Measurements from ENCODE around the gene SPRR3. TPM values are rescaled to one million over a fixed set of nuclear protein-coding genes. Genes with fewer than 3 reads are reported as not detected.

Gene SPRR3
- total RNA-seq, 1 experiment from 2014 or later: 0.57 TPM

DNA sequence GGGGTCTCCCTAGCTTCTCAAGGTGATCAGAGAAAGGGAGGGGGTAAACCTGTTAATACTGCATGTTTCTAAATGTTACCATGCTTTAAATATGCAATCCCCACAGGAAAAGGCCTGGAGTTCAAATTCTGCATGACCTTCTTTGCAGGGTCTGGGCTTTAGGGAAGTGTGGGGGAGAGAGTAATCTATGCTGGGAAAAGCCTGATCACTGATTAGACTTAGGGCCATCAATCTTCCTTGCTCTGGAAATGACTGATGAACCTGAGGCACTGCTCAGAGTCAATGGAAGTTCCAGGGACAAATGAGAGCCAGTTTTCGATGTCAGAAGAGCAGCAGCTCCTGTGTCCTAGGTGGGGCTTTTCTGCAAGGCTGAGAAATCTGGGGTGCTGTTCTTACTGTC, 20.9 kb upstream of the SPRR3 start:
- Histone ChIP-seq H2AFZ (no peak overlapping the region), H3K4me2 (no peak overlapping the region), H3K4me1 (replicated peaks; ENCODE audit: insufficient read depth) (peaks cover 32% of the 10 kb centered on the region), H3K9me2 (ENCODE audit: insufficient read depth) (no peaks in the 10 kb centered on the region), H3K9me3 (ENCODE audit: insufficient read depth, low read depth) (no peaks in the 10 kb centered on the region), H3K36me3 (ENCODE audit: low read depth) (no peaks in the 10 kb centered on the region), H3K27me3 (ENCODE audit: insufficient read depth, low read depth) (no peaks in the 10 kb centered on the region), H3K79me2 (ENCODE audit: low read depth) (no peaks in the 10 kb centered on the region), H3K27ac (no peak overlapping the region), H3K4me3 (no peak overlapping the region), H4K20me1 (ENCODE audit: insufficient read depth) (no peaks in the 10 kb centered on the region), H3F3A (ENCODE audit: insufficient read depth, low read depth) (peaks cover 3% of the 10 kb centered on the region; the same call in 1 of the 2 replicates)
- no peak for DNase-seq
- intact Hi-C loops (cut with micrococcal nuclease; ENCODE audit: unreplicated experiment): loop anchor here (5.0 kb wide), 1 partner anchor 73 kb away; the partner anchor contains the start of gene IVL
- no peak for TF ChIP-seq EZH2 (IDR thresholded peaks at IDR 0.05; ENCODE audit: low read depth)
- TF ChIP-seq, protein P1, sequence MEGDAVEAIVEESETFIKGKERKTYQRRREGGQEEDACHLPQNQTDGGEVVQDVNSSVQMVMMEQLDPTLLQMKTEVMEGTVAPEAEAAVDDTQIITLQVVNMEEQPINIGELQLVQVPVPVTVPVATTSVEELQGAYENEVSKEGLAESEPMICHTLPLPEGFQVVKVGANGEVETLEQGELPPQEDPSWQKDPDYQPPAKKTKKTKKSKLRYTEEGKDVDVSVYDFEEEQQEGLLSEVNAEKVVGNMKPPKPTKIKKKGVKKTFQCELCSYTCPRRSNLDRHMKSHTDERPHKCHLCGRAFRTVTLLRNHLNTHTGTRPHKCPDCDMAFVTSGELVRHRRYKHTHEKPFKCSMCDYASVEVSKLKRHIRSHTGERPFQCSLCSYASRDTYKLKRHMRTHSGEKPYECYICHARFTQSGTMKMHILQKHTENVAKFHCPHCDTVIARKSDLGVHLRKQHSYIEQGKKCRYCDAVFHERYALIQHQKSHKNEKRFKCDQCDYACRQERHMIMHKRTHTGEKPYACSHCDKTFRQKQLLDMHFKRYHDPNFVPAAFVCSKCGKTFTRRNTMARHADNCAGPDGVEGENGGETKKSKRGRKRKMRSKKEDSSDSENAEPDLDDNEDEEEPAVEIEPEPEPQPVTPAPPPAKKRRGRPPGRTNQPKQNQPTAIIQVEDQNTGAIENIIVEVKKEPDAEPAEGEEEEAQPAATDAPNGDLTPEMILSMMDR (conservative IDR thresholded peaks at IDR 0.05): no peak
- BruUV-seq (replicated peaks): no TSS peak
- POLR2A ChIA-PET (ENCODE audit: unreplicated experiment): no interaction called here
- CTCF ChIA-PET: no interaction called here

DNA sequence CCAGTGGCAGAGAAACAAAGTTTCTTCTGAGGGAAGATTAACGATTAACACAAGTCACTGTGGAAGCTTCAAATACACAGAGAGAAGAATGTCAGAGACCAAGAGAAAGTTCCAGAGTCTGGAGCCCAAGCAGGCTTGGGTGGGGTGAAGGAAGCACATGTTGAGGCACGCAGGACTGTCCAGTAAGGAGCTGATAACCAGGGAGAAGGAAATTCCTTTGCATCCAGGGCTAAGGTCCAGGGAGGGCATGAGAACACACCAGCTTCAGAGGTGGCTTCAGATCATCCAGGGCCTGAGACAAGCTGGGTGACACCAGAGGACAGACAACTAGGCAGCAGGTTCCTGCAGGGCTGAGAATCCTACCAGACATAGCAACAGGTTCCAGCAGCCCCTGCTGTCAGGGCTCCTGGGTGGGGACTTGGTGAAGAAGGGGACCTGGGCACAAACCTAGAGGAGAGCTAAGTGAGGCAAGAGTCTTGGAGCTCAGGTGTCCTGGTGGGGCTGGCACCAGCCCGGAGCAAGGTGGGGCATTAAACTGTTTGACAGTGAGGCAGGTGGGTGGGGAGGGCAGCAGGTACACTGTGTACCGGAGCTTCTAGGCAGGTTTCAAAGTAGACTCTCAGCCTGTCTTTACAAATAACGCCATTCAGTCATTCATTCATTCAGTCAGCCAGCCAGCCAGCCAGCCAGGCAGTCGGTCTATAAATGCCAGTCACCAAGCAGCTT, 20.2 kb upstream of the SPRR3 start:
- Histone ChIP-seq H3K4me1 (replicated peaks; ENCODE audit: insufficient read depth) (peaks cover 32% of the 10 kb centered on the region), H4K20me1 (ENCODE audit: insufficient read depth) (no peaks in the 10 kb centered on the region), H3K9me3 (ENCODE audit: insufficient read depth, low read depth) (no peaks in the 10 kb centered on the region), H3F3A (ENCODE audit: insufficient read depth, low read depth) (peaks cover 3% of the 10 kb centered on the region; the same call in 1 of the 2 replicates), H3K27ac (no peak overlapping the region), H3K27me3 (ENCODE audit: insufficient read depth, low read depth) (no peaks in the 10 kb centered on the region), H3K4me2 (no peak overlapping the region), H3K4me3 (no peak overlapping the region), H3K9me2 (ENCODE audit: insufficient read depth) (no peaks in the 10 kb centered on the region), H3K79me2 (ENCODE audit: low read depth) (no peaks in the 10 kb centered on the region), H2AFZ (no peak overlapping the region), H3K36me3 (ENCODE audit: low read depth) (no peaks in the 10 kb centered on the region)
- no peak for TF ChIP-seq EZH2 (IDR thresholded peaks at IDR 0.05; ENCODE audit: low read depth)
- TF ChIP-seq, protein P1 (conservative IDR thresholded peaks at IDR 0.05): no peak
- no peak for DNase-seq
- POLR2A ChIA-PET (ENCODE audit: unreplicated experiment): no interaction called here
- CTCF ChIA-PET: no interaction called here
- intact Hi-C loops (cut with micrococcal nuclease; ENCODE audit: unreplicated experiment): loop anchor here (5.0 kb wide), 1 partner anchor 74 kb away; the partner anchor contains the start of gene IVL
- no TSS peak for BruUV-seq (replicated peaks)

DNA sequence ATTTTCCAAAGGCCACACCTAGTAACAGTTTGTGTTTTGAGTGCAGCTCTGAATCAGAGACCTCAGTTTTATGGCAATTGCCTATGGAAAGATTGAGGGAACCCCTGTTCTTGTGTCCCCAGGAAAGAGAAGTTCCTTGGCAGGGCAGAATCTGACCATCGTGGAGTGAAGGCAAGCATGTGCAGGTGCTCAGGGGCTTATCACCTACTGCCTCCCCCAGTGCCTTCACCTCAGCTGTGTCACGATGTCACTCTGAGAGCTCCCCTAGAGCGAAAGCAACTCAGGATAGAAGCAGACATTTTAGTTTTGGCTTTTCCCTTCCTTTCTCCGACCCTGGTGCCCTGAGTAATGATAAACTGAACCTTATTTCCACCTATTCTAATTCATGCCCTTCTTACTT, 19.5 kb upstream of the SPRR3 start:
- no peak for TF ChIP-seq EZH2 (IDR thresholded peaks at IDR 0.05; ENCODE audit: low read depth)
- TF ChIP-seq, protein P1 (conservative IDR thresholded peaks at IDR 0.05): no peak
- intact Hi-C loops (cut with micrococcal nuclease; ENCODE audit: unreplicated experiment): loop anchor here (5.0 kb wide), 1 partner anchor 75 kb away; the partner anchor contains the start of gene IVL
- no peak overlapping the region for H2AFZ ChIP-seq
- BruUV-seq (replicated peaks): no TSS peak
- peaks cover 3% of the 10 kb centered on the region; the same call in 1 of the 2 replicates for H3F3A ChIP-seq (ENCODE audit: insufficient read depth, low read depth)
- H3K9me3 ChIP-seq (ENCODE audit: insufficient read depth, low read depth): no peaks in the 10 kb centered on the region
- H3K27ac ChIP-seq: no peak overlapping the region
- H3K27me3 ChIP-seq (ENCODE audit: insufficient read depth, low read depth): no peaks in the 10 kb centered on the region
- ChIA-PET POLR2A (ENCODE audit: unreplicated experiment) (no interaction called here), CTCF (no interaction called here)
- no peak for DNase-seq
- H4K20me1 ChIP-seq (ENCODE audit: insufficient read depth): no peaks in the 10 kb centered on the region
- H3K4me1 ChIP-seq (replicated peaks; ENCODE audit: insufficient read depth): peaks cover 32% of the 10 kb centered on the region
- peak overlapping the region; percentile 66; the same call in 1 of the 2 replicates for H3K4me2 ChIP-seq
- H3K79me2 ChIP-seq (ENCODE audit: low read depth): no peaks in the 10 kb centered on the region
- no peaks in the 10 kb centered on the region for H3K9me2 ChIP-seq (ENCODE audit: insufficient read depth)
- H3K36me3 ChIP-seq (ENCODE audit: low read depth): no peaks in the 10 kb centered on the region
- no peak overlapping the region for H3K4me3 ChIP-seq

Measured in PC-9 (cell line).